ENCODE data around the gene LCE3A.

Gene LCE3A

DNA sequence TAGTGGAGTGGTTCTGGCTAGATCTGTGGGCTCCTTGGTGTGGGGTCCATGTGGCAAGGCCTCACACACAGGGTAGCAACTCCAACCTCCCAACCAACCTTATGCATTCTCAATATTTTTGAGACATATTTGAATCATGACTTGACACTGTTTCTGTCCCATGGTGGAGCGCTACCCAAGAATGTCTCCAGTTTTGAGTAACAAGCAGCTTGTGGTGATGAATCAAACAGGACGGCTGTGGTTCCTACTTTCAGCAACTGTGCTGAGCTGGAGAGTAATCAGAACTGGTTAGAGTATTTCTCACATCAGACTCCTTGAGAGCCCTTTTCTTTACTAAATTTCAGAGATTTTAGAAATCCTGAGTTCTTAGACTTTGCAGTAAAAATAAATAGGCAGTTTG lies 45.7 kb downstream of the LCE3A start:
- in situ Hi-C loops (cut with MboI; ENCODE audit: low sequenced_read_pairs): no loop called here

Data from HL-60/S4 (cell line).